ENCODE results near the gene SNW1. TPM values are rescaled to one million over a fixed set of nuclear protein-coding genes. Genes with fewer than 3 reads are reported as not detected.
A peak's percentile ranks its signal among the peaks of the same experiment; 100 is the strongest.
"Not testable (repeated sequence)": the region's sequence is repeated elsewhere in the genome, so short reads cannot be mapped to it uniquely, and the experiment has no call there.

Gene SNW1
- total RNA-seq, 1 donor from 2014 or later = 71.8 TPM

- no peak for TF ChIP-seq CTCF (IDR thresholded peaks at IDR 0.05; ENCODE audit: partially characterized antibody, unreplicated experiment)
- peaks cover 2% of the 10 kb centered on the region for H3K27me3 Mint-ChIP-seq (ENCODE audit: unreplicated experiment)
- no peak overlapping the region for H3K27ac Mint-ChIP-seq (ENCODE audit: unreplicated experiment)
- no peaks in the 10 kb centered on the region for H3K36me3 Mint-ChIP-seq (ENCODE audit: unreplicated experiment)
- no peaks in the 10 kb centered on the region for H3K9me3 Mint-ChIP-seq (ENCODE audit: unreplicated experiment)
- no peak for DNase-seq
- peaks cover 1% of the 10 kb centered on the region for H3K4me1 Mint-ChIP-seq (ENCODE audit: low read depth, unreplicated experiment)
- peak overlapping the region; percentile 87 for H3K4me3 Mint-ChIP-seq (ENCODE audit: unreplicated experiment)
These were observed 39.9 kb upstream of the SNW1 start for GRCh38 chr14:77800814-77801213.

- DNase-seq = peak; percentile 86
- Mint-ChIP-seq H3K36me3 (ENCODE audit: unreplicated experiment) (no peaks in the 10 kb centered on the region), H3K4me1 (ENCODE audit: low read depth, unreplicated experiment) (peaks cover 3% of the 10 kb centered on the region), H3K27ac (ENCODE audit: unreplicated experiment) (no peak within 1 kb of the TSS), H3K4me3 (ENCODE audit: unreplicated experiment) (peak within 1 kb of the TSS; percentile 87), H3K27me3 (ENCODE audit: unreplicated experiment) (peaks cover 2% of the 10 kb centered on the region), H3K9me3 (ENCODE audit: unreplicated experiment) (peaks cover 2% of the 10 kb centered on the region)
- TF ChIP-seq CTCF (IDR thresholded peaks at IDR 0.05; ENCODE audit: partially characterized antibody, unreplicated experiment) = no peak
These were observed 39.1 kb upstream of the SNW1 start, which contains the start of gene ADCK1 for GRCh38 chr14:77799863-77800730. Gene ADCK1, plus strand, starts transcription at chr14:77800109. Its CDS starts 18,870 bp downstream, at chr14:77818979.

GRCh38 chr14:77799456-77799855 lies 38.5 kb upstream of the SNW1 start:
- H3K9me3 Mint-ChIP-seq (ENCODE audit: unreplicated experiment); H3K36me3 Mint-ChIP-seq (ENCODE audit: unreplicated experiment); H3K27ac Mint-ChIP-seq (ENCODE audit: unreplicated experiment); H3K27me3 Mint-ChIP-seq (ENCODE audit: unreplicated experiment); DNase-seq; H3K4me1 Mint-ChIP-seq (ENCODE audit: low read depth, unreplicated experiment): not testable (repeated sequence)
- peak overlapping the region; percentile 82 for H3K4me3 Mint-ChIP-seq (ENCODE audit: unreplicated experiment)

GRCh38 chr14:77794357-77794756 lies 33.4 kb upstream of the SNW1 start:
- H3K9me3 Mint-ChIP-seq (ENCODE audit: unreplicated experiment) = peaks cover 10% of the 10 kb centered on the region
- no peaks in the 10 kb centered on the region for H3K36me3 Mint-ChIP-seq (ENCODE audit: unreplicated experiment)
- peaks cover 6% of the 10 kb centered on the region for H3K27me3 Mint-ChIP-seq (ENCODE audit: unreplicated experiment)
- no peak for DNase-seq
- H3K4me3 Mint-ChIP-seq (ENCODE audit: unreplicated experiment) = peak overlapping the region; percentile 12
- no peak for TF ChIP-seq CTCF (IDR thresholded peaks at IDR 0.05; ENCODE audit: partially characterized antibody, unreplicated experiment)
- peak overlapping the region; percentile 60 for H3K27ac Mint-ChIP-seq (ENCODE audit: unreplicated experiment)
- peaks cover 15% of the 10 kb centered on the region for H3K4me1 Mint-ChIP-seq (ENCODE audit: low read depth, unreplicated experiment)

GRCh38 chr14:77793255-77793654 lies 32.3 kb upstream of the SNW1 start:
- DNase-seq; H3K27ac Mint-ChIP-seq (ENCODE audit: unreplicated experiment); H3K36me3 Mint-ChIP-seq (ENCODE audit: unreplicated experiment); H3K27me3 Mint-ChIP-seq (ENCODE audit: unreplicated experiment); H3K4me3 Mint-ChIP-seq (ENCODE audit: unreplicated experiment): not testable (repeated sequence)
- H3K9me3 Mint-ChIP-seq (ENCODE audit: unreplicated experiment) = peaks cover 11% of the 10 kb centered on the region
- peaks cover 18% of the 10 kb centered on the region for H3K4me1 Mint-ChIP-seq (ENCODE audit: low read depth, unreplicated experiment)

GRCh38 chr14:77791225-77791600 lies 30.3 kb upstream of the SNW1 start:
- DNase-seq = no peak
- Mint-ChIP-seq H3K27ac (ENCODE audit: unreplicated experiment) (no peak overlapping the region), H3K4me3 (ENCODE audit: unreplicated experiment) (no peak overlapping the region), H3K4me1 (ENCODE audit: low read depth, unreplicated experiment) (peaks cover 18% of the 10 kb centered on the region), H3K9me3 (ENCODE audit: unreplicated experiment) (peaks cover 12% of the 10 kb centered on the region), H3K36me3 (ENCODE audit: unreplicated experiment) (no peaks in the 10 kb centered on the region), H3K27me3 (ENCODE audit: unreplicated experiment) (peaks cover 5% of the 10 kb centered on the region)
- no peak for TF ChIP-seq CTCF (IDR thresholded peaks at IDR 0.05; ENCODE audit: partially characterized antibody, unreplicated experiment)
